HL-60 (cell line): Measurements from ENCODE around the gene ZNF70.

ENCODE experiments used
- POLR2AphosphoS5 ChIP-seq: IDR thresholded peaks from 2 replicates; pipeline ENCODE4 v1.6.1; 2012; ENCODE audit warnings: low read depth
- TF ChIP-seq, protein P1 (sequence below): IDR thresholded peaks from one replicate; pipeline ENCODE4 v1.5.1; 2011; ENCODE audit warnings: low read length, control low read depth, inconsistent platforms; ENCODE audit not compliant: insufficient read depth
- TF ChIP-seq, protein P2 (sequence below): IDR thresholded peaks from 2 replicates; pipeline ENCODE4 v1.6.1; 2012; ENCODE audit warnings: low read depth; ENCODE audit not compliant: insufficient replicate concordance

- TF ChIP-seq, protein P1, sequence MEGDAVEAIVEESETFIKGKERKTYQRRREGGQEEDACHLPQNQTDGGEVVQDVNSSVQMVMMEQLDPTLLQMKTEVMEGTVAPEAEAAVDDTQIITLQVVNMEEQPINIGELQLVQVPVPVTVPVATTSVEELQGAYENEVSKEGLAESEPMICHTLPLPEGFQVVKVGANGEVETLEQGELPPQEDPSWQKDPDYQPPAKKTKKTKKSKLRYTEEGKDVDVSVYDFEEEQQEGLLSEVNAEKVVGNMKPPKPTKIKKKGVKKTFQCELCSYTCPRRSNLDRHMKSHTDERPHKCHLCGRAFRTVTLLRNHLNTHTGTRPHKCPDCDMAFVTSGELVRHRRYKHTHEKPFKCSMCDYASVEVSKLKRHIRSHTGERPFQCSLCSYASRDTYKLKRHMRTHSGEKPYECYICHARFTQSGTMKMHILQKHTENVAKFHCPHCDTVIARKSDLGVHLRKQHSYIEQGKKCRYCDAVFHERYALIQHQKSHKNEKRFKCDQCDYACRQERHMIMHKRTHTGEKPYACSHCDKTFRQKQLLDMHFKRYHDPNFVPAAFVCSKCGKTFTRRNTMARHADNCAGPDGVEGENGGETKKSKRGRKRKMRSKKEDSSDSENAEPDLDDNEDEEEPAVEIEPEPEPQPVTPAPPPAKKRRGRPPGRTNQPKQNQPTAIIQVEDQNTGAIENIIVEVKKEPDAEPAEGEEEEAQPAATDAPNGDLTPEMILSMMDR = no peak
- TF ChIP-seq, protein P2, sequence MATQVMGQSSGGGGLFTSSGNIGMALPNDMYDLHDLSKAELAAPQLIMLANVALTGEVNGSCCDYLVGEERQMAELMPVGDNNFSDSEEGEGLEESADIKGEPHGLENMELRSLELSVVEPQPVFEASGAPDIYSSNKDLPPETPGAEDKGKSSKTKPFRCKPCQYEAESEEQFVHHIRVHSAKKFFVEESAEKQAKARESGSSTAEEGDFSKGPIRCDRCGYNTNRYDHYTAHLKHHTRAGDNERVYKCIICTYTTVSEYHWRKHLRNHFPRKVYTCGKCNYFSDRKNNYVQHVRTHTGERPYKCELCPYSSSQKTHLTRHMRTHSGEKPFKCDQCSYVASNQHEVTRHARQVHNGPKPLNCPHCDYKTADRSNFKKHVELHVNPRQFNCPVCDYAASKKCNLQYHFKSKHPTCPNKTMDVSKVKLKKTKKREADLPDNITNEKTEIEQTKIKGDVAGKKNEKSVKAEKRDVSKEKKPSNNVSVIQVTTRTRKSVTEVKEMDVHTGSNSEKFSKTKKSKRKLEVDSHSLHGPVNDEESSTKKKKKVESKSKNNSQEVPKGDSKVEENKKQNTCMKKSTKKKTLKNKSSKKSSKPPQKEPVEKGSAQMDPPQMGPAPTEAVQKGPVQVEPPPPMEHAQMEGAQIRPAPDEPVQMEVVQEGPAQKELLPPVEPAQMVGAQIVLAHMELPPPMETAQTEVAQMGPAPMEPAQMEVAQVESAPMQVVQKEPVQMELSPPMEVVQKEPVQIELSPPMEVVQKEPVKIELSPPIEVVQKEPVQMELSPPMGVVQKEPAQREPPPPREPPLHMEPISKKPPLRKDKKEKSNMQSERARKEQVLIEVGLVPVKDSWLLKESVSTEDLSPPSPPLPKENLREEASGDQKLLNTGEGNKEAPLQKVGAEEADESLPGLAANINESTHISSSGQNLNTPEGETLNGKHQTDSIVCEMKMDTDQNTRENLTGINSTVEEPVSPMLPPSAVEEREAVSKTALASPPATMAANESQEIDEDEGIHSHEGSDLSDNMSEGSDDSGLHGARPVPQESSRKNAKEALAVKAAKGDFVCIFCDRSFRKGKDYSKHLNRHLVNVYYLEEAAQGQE = no peak
- no peak for TF ChIP-seq POLR2AphosphoS5
Measured at GRCh38 chr22:23737696-23738095, 13.2 kb downstream of the ZNF70 start.
